ENCODE measurements around the gene PTS. TPM values are rescaled to one million over a fixed set of nuclear protein-coding genes. Genes with fewer than 3 reads are reported as not detected.
A peak's percentile ranks its signal among the peaks of the same experiment; 100 is the strongest.

PTS gene
- total RNA-seq, 3 donors from 2014 or later: 27.4 to 29.5 (median 27.7) TPM

DNA sequence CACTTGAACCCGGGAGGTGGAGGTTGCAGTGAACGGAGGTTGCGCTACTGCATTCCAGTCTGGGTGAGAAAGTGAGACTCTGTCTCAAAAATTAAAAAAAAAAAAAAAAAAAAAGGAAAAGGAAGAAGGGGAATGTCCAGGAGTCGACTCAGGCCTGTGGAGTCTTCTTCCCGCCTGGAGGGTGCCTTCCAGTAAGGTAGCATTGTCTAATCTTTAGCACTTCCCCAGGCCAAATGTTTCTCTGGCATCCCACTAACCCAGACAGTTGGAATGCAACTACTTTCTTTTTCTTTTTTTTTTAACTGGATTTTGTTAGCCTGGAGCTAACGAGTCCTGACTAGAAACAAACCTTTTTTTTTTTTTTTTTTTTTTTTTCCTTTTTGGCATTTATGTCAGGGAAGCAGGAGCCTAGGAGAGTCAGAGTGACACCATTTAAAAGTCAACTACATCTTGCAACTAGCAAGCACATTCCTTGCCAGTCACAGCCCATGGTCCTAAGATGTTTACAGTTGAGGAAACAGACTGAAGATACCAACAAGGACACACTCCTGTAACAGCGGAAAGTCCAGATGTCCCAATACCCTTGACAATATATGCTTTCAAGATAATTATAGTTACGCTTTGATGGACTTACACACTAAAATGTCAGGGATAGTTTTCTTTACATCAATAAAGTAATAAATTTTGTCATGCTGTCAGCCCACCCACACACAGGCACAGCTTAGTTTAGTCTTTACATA lies 23.8 kb downstream of the PTS start:
- TF ChIP-seq, protein P1, sequence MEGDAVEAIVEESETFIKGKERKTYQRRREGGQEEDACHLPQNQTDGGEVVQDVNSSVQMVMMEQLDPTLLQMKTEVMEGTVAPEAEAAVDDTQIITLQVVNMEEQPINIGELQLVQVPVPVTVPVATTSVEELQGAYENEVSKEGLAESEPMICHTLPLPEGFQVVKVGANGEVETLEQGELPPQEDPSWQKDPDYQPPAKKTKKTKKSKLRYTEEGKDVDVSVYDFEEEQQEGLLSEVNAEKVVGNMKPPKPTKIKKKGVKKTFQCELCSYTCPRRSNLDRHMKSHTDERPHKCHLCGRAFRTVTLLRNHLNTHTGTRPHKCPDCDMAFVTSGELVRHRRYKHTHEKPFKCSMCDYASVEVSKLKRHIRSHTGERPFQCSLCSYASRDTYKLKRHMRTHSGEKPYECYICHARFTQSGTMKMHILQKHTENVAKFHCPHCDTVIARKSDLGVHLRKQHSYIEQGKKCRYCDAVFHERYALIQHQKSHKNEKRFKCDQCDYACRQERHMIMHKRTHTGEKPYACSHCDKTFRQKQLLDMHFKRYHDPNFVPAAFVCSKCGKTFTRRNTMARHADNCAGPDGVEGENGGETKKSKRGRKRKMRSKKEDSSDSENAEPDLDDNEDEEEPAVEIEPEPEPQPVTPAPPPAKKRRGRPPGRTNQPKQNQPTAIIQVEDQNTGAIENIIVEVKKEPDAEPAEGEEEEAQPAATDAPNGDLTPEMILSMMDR (IDR thresholded peaks at IDR 0.05): no peak
- Histone ChIP-seq H3K4me1 (ENCODE audit: low read depth) (no peaks in the 10 kb centered on the region), H3K4me3 (no peak overlapping the region), H3K36me3 (ENCODE audit: low read depth) (no peaks in the 10 kb centered on the region), H3K9me3 (no peaks in the 10 kb centered on the region)
- ATAC-seq (no peak), DNase-seq (no peak)
- intact Hi-C loops (cut with DNase I, micrococcal nuclease): no loop called here

- ATAC-seq: no peak
- Histone ChIP-seq H3K36me3 (ENCODE audit: low read depth) (no peaks in the 10 kb centered on the region), H3K4me3 (no peak overlapping the region), H3K4me1 (ENCODE audit: low read depth) (no peaks in the 10 kb centered on the region), H3K9me3 (no peaks in the 10 kb centered on the region)
- TF ChIP-seq, protein P1 (IDR thresholded peaks at IDR 0.05): no peak
- intact Hi-C loops (cut with DNase I, micrococcal nuclease): no loop called here
- DNase-seq: no peak
These were observed 27.5 kb downstream of the PTS start for GRCh38 chr11:112253605-112254242.

- ATAC-seq: peak; percentile 26
- no peaks in the 10 kb centered on the region for H3K4me1 ChIP-seq (ENCODE audit: low read depth)
- no peak overlapping the region for H3K4me3 ChIP-seq
- intact Hi-C loops (cut with DNase I, micrococcal nuclease): no loop called here
- no peak for DNase-seq
- H3K9me3 ChIP-seq: no peaks in the 10 kb centered on the region
- TF ChIP-seq, protein P1 (IDR thresholded peaks at IDR 0.05): no peak
- H3K36me3 ChIP-seq (ENCODE audit: low read depth): no peaks in the 10 kb centered on the region
These were observed 29.0 kb downstream of the PTS start for GRCh38 chr11:112255067-112255720.

DNA sequence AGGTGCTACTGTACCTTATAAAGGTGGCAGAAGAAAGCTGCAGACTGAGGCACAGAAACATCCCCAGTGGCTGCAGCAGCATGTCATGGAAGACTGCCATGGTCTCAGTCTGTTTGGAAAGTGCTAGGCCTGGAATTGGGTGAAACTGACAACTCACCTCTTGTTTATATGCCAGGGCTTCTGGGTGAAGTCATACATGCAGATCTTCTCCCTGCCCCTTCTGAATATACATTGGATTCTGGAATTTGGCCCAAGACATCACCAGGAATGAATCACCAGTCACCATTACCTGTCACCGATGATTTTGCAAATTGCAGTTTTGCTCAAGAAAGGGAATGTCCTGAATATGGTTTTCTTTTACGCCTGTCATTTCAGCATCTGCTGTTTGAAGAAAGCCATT lies 34.3 kb downstream of the PTS start, which contains the start of gene PLET1:
Gene PLET1 (minus strand): TSS at position 371 of the 400 bp plus-strand sequence. CDS start 271 bp downstream, at position 100.
- DNase-seq: no peak
- ATAC-seq: no peak

GRCh38 chr11:112265659-112266409 lies 39.6 kb downstream of the PTS start:
- intact Hi-C loops (cut with DNase I, micrococcal nuclease): no loop called here
- no peak overlapping the region for H3K4me3 ChIP-seq
- no peak for DNase-seq
- TF ChIP-seq, protein P1 (IDR thresholded peaks at IDR 0.05): no peak
- peaks cover 10% of the 10 kb centered on the region for H3K4me1 ChIP-seq (ENCODE audit: low read depth)
- no peaks in the 10 kb centered on the region for H3K36me3 ChIP-seq (ENCODE audit: low read depth)
- no peaks in the 10 kb centered on the region for H3K9me3 ChIP-seq
- ATAC-seq: no peak

More for the DNA sequence above, 34.3 kb downstream of the PTS start, which contains the start of gene PLET1:
- no peaks in the 10 kb centered on the region for H3K9me3 ChIP-seq
- TF ChIP-seq, protein P1 (IDR thresholded peaks at IDR 0.05): no peak
- H3K36me3 ChIP-seq (ENCODE audit: low read depth): no peaks in the 10 kb centered on the region
- peaks cover 7% of the 10 kb centered on the region for H3K4me1 ChIP-seq (ENCODE audit: low read depth)
- intact Hi-C loops (cut with DNase I, micrococcal nuclease): no loop called here
- H3K4me3 ChIP-seq: no peak within 1 kb of the TSS

Data from mucosa of descending colon (tissue), 3 donors.